OCI-LY1 (cell line): ENCODE measurements around the gene ZNF346.

ENCODE experiments used
- CTCF ChIP-seq: fragments of 200-600 bp; sonication (generic), shearing (Covaris generic); IDR thresholded peaks from 2 replicates; pipeline ENCODE4 v1.5.1; 2017; ENCODE audit warnings: mild to moderate bottlenecking, antibody characterized with exemption, low read length, moderate library complexity, mixed read lengths
- EZH2 ChIP-seq: fragments of 200-600 bp; sonication (generic), shearing (Covaris generic); IDR thresholded peaks from 2 replicates; pipeline ENCODE4 v1.8.0; 2017; ENCODE audit warnings: borderline replicate concordance, mixed run types, mild to moderate bottlenecking, antibody characterized with exemption, low read length, moderate library complexity, mixed read lengths

GRCh38 chr5:177079606-177080005 lies 57.1 kb downstream of the ZNF346 start:
- TF ChIP-seq CTCF (no peak), EZH2 (no peak)
